ENCODE results near the gene LRRC53. TPM values are rescaled to one million over a fixed set of nuclear protein-coding genes. Genes with fewer than 3 reads are reported as not detected.

Gene LRRC53
- total RNA-seq, 1 donor from 2014 or later = not detected

DNA sequence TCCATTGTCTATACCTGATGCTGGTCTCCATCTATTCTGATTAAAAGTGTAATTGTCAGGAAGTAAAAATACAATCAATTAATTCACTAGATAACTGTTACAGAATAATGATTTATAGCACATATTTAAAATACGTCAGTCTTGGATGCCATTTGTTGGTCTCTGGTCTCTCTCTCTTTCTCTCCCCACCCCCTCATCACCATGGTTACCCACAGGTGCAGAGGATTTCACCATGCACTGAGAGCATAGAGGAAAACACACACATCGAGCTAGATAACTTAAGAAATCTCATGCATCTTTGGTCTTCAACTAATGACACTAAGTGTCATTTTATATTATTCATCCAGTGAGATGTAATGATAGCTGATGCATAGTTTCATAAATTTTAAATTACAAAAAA is 33.4 kb downstream of the LRRC53 start:
- H3K27me3 ChIP-seq = no peaks in the 10 kb centered on the region
- no peaks in the 10 kb centered on the region for H3K9me3 ChIP-seq
- H3K36me3 ChIP-seq = no peaks in the 10 kb centered on the region
- H3K4me3 ChIP-seq = no peak overlapping the region
- no peak overlapping the region for H3K27ac ChIP-seq
- TF ChIP-seq POLR2A (IDR thresholded peaks at IDR 0.05) (no peak), POLR2AphosphoS5 (IDR thresholded peaks at IDR 0.05; ENCODE audit: insufficient read depth in 1 of 2, low read depth in 1 of 2) (no peak)
- TF ChIP-seq, protein P1, sequence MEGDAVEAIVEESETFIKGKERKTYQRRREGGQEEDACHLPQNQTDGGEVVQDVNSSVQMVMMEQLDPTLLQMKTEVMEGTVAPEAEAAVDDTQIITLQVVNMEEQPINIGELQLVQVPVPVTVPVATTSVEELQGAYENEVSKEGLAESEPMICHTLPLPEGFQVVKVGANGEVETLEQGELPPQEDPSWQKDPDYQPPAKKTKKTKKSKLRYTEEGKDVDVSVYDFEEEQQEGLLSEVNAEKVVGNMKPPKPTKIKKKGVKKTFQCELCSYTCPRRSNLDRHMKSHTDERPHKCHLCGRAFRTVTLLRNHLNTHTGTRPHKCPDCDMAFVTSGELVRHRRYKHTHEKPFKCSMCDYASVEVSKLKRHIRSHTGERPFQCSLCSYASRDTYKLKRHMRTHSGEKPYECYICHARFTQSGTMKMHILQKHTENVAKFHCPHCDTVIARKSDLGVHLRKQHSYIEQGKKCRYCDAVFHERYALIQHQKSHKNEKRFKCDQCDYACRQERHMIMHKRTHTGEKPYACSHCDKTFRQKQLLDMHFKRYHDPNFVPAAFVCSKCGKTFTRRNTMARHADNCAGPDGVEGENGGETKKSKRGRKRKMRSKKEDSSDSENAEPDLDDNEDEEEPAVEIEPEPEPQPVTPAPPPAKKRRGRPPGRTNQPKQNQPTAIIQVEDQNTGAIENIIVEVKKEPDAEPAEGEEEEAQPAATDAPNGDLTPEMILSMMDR (IDR thresholded peaks at IDR 0.05) = no peak
- DNase-seq (ENCODE audit: extremely low spot score in 2 of 2) = no peak
- H3K4me1 ChIP-seq = no peaks in the 10 kb centered on the region
- intact Hi-C loops (cut with DNase I) = no loop called here

DNA sequence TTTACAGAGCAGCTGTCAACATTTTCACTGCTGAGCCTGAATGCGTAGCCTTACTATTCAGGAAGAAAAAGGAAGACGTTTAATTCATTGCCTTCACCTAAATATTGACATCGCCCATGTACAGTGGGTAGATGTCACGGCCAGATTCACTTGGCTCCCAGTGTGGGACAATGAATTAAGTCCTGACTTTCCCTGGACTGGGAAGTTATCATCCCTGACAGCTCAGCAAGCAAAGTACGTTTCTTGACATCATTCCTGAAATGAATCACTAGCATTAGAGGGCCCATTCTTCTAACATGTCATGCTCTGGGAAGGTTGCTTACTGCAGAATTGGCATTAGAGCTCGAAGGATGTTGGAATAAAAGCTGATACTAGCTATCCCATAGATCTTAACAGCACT is 37.8 kb downstream of the LRRC53 start:
- no peaks in the 10 kb centered on the region for H3K9me3 ChIP-seq
- TF ChIP-seq, protein P1 (IDR thresholded peaks at IDR 0.05) = no peak
- TF ChIP-seq POLR2A (IDR thresholded peaks at IDR 0.05) = no peak
- no peak for TF ChIP-seq POLR2AphosphoS5 (IDR thresholded peaks at IDR 0.05; ENCODE audit: insufficient read depth in 1 of 2, low read depth in 1 of 2)
- H3K27ac ChIP-seq = no peak overlapping the region
- H3K36me3 ChIP-seq = no peaks in the 10 kb centered on the region
- H3K4me1 ChIP-seq = no peaks in the 10 kb centered on the region
- no peak overlapping the region for H3K4me3 ChIP-seq
- intact Hi-C loops (cut with DNase I) = no loop called here
- H3K27me3 ChIP-seq = no peaks in the 10 kb centered on the region
- DNase-seq (ENCODE audit: extremely low spot score in 2 of 2) = no peak

DNA sequence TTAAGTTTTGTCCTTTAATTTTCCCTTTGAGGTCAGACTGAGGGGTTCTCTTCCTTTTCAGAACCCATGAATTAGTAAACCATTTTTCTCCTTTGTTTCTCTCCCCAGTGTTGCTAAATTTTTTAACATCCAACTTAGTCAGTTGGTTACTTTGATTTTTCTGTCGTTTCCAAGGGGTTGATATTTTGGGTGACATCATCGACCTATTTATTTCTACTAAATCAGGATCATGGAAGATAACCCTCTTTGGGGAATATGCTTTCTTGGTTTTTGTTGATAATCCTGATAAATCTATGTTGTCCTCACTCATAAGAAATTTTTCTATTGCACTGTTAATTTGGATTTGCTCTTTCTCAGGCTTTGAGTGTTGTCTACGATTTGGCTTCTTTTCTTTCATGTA is 40.9 kb downstream of the LRRC53 start:
- Histone ChIP-seq H3K36me3 (no peaks in the 10 kb centered on the region), H3K27ac (no peak overlapping the region), H3K27me3 (no peaks in the 10 kb centered on the region), H3K4me1 (no peaks in the 10 kb centered on the region), H3K9me3 (no peaks in the 10 kb centered on the region), H3K4me3 (no peak overlapping the region)
- no peak for DNase-seq (ENCODE audit: extremely low spot score in 2 of 2)
- intact Hi-C loops (cut with DNase I) = no loop called here
- TF ChIP-seq POLR2A (IDR thresholded peaks at IDR 0.05) (no peak), POLR2AphosphoS5 (IDR thresholded peaks at IDR 0.05; ENCODE audit: insufficient read depth in 1 of 2, low read depth in 1 of 2) (no peak)
- TF ChIP-seq, protein P1 (IDR thresholded peaks at IDR 0.05) = no peak

DNA sequence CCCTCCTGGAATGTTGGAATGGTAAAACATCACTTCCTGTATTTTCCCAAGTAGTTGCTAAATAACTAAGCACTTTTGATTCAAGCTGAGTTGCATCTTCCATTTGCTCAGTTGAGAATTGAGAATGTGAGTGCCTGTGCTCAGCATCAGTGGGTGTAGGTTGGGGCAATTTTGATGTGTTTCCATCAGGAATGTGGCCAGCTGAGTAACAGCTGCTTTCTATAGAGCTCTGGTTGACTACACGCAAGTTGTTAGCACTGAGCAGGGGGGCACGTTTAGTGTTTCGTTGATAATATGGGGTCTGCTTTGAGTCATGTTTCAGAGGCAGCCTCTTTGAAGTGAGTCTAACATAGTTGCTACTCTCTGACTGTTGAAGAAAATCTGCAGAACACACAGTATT is 41.5 kb downstream of the LRRC53 start:
- H3K36me3 ChIP-seq = no peaks in the 10 kb centered on the region
- TF ChIP-seq, protein P1 (IDR thresholded peaks at IDR 0.05) = no peak
- TF ChIP-seq POLR2AphosphoS5 (IDR thresholded peaks at IDR 0.05; ENCODE audit: insufficient read depth in 1 of 2, low read depth in 1 of 2) = no peak
- TF ChIP-seq POLR2A (IDR thresholded peaks at IDR 0.05) = no peak
- H3K9me3 ChIP-seq = no peaks in the 10 kb centered on the region
- H3K4me3 ChIP-seq = no peak overlapping the region
- H3K27ac ChIP-seq = no peak overlapping the region
- no peaks in the 10 kb centered on the region for H3K27me3 ChIP-seq
- no peak for DNase-seq (ENCODE audit: extremely low spot score in 2 of 2)
- H3K4me1 ChIP-seq = no peaks in the 10 kb centered on the region
- intact Hi-C loops (cut with DNase I) = no loop called here

DNA sequence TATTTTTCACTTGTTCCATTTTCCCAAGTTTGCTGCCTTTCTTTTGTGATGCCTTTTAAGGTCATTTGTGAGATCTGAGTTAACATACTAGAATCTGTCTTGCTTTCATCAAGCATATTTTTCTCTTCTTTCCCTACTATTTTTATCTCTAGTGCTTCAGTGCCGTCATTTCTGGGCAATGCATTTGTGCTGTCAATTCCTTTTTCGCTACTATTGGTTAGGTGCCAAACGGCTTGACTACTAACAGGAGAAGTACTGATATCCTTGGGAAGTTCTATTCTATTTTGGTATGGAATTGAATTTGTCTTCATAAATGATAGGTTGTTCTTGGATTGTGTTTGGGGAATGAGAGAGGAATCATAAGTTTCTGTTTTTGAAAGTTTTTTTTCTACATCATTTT is 42.2 kb downstream of the LRRC53 start:
- H3K27me3 ChIP-seq = no peaks in the 10 kb centered on the region
- no peaks in the 10 kb centered on the region for H3K4me1 ChIP-seq
- H3K9me3 ChIP-seq = no peaks in the 10 kb centered on the region
- H3K36me3 ChIP-seq = no peaks in the 10 kb centered on the region
- no peak for DNase-seq (ENCODE audit: extremely low spot score in 2 of 2)
- TF ChIP-seq, protein P1 (IDR thresholded peaks at IDR 0.05) = no peak
- TF ChIP-seq POLR2AphosphoS5 (IDR thresholded peaks at IDR 0.05; ENCODE audit: insufficient read depth in 1 of 2, low read depth in 1 of 2) = no peak
- no peak for TF ChIP-seq POLR2A (IDR thresholded peaks at IDR 0.05)
- no peak overlapping the region for H3K27ac ChIP-seq
- no peak overlapping the region for H3K4me3 ChIP-seq
- intact Hi-C loops (cut with DNase I) = no loop called here
